Stomach (tissue), 9 donors: ENCODE data around the gene SH3D21. TPM values are rescaled to one million over a fixed set of nuclear protein-coding genes. Genes with fewer than 3 reads are reported as not detected.

ENCODE experiments used
- DNase-seq, 2 donors: peaks; one replicate each; pipeline versions ENCODE4 v3.0.0 to v3.0.0-alpha.2; 2013 to 2019
- H3K27ac ChIP-seq, 5 donors: fragments of 200-600 bp in 4 of 5; sonication (generic) in 4 of 5; one replicate each; pipeline ENCODE4 v1.5.1; 2013 to 2019; ENCODE audit warnings: mild to moderate bottlenecking in 1 of 5, moderate library complexity in 1 of 5
- H3K27me3 ChIP-seq, 3 donors: fragments of 200-600 bp; sonication (generic); one replicate each; pipeline ENCODE4 v1.5.1; 2017 to 2019; ENCODE audit warnings: mixed run types in 1 of 3
- H3K36me3 ChIP-seq, 4 donors: fragments of 200-600 bp; sonication (generic); 1 replicate in 3 of 4; 2 replicates in 1 of 4; pipeline ENCODE4 v1.5.1; 2016 to 2019
- H3K4me1 ChIP-seq, 4 donors: fragments of 200-600 bp; sonication (generic); one replicate each; pipeline ENCODE4 v1.5.1; 2016 to 2019
- H3K4me3 ChIP-seq, 4 donors: fragments of 200-600 bp; sonication (generic) in 3 of 4; one replicate each; pipeline ENCODE4 v1.5.1; 2016 to 2019; ENCODE audit warnings: mild to moderate bottlenecking in 1 of 4
- H3K9me3 ChIP-seq, 4 donors: fragments of 200-600 bp; sonication (generic); one replicate each; pipeline ENCODE4 v1.5.1; 2016 to 2019
- CTCF ChIP-seq, 7 experiments: fragments of 450-650 bp in 4 of 7; fragments of 200-600 bp in 3 of 7; sonication (generic) in 3 of 7; IDR thresholded peaks; one replicate each; pipeline ENCODE4 v1.5.1; 2016 to 2019; ENCODE audit warnings: antibody characterized with exemption in 7 of 7, control low read depth in 2 of 7, mild to moderate bottlenecking in 1 of 7
- EP300 ChIP-seq: sonication (generic); formaldehyde crosslinking; IDR thresholded peaks from one replicate; pipeline ENCODE4 v1.6.1; 2017; ENCODE audit warnings: antibody characterized with exemption
- POLR2A ChIP-seq, 4 donors: fragments of 450-650 bp; IDR thresholded peaks; one replicate each; pipeline ENCODE4 v1.6.1; 2016; ENCODE audit warnings: antibody characterized with exemption in 4 of 4, control low read depth in 2 of 4, mild to moderate bottlenecking in 1 of 4, moderate library complexity in 1 of 4
- POLR2AphosphoS5 ChIP-seq, 3 donors: sonication (generic); formaldehyde crosslinking; IDR thresholded peaks; one replicate each; pipeline ENCODE4 v1.6.1; 2016; ENCODE audit warnings: antibody characterized with exemption in 3 of 3
- WGBS, 5 donors: extraction: QIAGEN DNeasy Blood & Tissue Kit in 3 of 5; methylation state at CpG; one replicate each; pipeline versions ENCODE4 v1.1.5 to v1.1.7; 2013 to 2018; 5-methylcytosine and 5-hydroxymethylcytosine counted together
- intact Hi-C: fragments of 100-400 bp; cut with DNase I; formaldehyde crosslinking; loops from one replicate; pipeline ENCODE4 v1.15.1; 2023; ENCODE audit warnings: low total_unique reads
- polyA plus RNA-seq, 3 donors: library from polyadenylated mRNA; stranded (reverse); fragments of 200-250 nt; gene quantifications; one replicate each; pipeline ENCODE4 v1.2.3, GENCODE V29; 2013
- total RNA-seq, 5 donors: library from RNA; depleted of rRNA; stranded (reverse); fragments of >200 nt; gene quantifications; one replicate each; pipeline versions ENCODE4 v1.1.0 to v1.2.3, GENCODE V29; 2014 to 2016
- donor health status: healthy with polysubstance abuse.
- donor health status: Bipolar disorder and iron deficiency.
- donor health status: healthy.

SH3D21 gene
- total and polyA plus RNA-seq, 8 donors: 0.76 to 120 (median 3.5) TPM; not detected in 1

DNA sequence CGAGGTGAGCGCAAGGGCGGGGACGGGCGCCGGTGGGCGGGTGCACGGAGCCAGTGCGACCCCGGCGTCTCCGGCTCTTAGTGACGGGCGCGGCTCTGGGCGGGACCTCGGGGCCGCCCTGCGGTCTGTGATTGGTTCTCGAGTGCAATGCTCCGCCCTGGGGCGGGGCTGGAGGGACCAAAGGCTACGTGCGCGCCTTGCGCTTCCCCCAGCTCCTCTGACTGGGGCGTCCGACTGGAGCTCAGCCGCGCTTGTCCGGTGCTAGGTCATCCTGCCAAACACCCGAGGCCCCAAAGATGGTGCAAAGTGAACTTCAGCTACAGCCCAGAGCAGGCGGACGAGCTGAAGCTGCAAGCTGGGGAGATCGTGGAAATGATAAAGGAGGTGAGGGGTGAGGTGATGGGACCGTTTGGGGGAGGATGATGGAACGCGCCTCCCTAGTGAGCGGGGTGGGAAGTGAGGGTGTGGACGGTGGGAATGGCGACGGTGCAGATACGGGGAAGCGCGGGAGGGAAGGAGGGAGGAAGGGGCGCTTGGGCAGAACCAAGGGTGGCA is 811 bp downstream of the SH3D21 start:
- peak; percentile 92 to 98 for DNase-seq
- intact Hi-C loops: no loop called here
- no peaks in the 10 kb centered on the region for H3K27me3 ChIP-seq
- H3K4me1 ChIP-seq: peaks cover 10 to 27% (median 23%) of the 10 kb centered on the region in 4 donors
- WGBS, 5 donors: 2 to 3% (median 2%) methylated on average over 26 to 46 of the region's 46 CpGs
- no peaks in the 10 kb centered on the region for H3K9me3 ChIP-seq
- H3K36me3 ChIP-seq: peaks cover 23 to 41% (median 29%) of the 10 kb centered on the region in 4 donors
- H3K4me3 ChIP-seq: peak overlapping the region; percentile 54 to 84 (median 75)
- H3K27ac ChIP-seq: peak overlapping the region; percentile 81 to 88 (median 86)
- TF ChIP-seq POLR2AphosphoS5 (IDR thresholded peaks at IDR 0.05): peak; percentile 22 to 82 (median 77)
- TF ChIP-seq EP300: no peak

GRCh38 chr1:36307601-36308330 is 1.6 kb downstream of the SH3D21 start:
- H3K27ac ChIP-seq: peak overlapping the region in 2 of 5 donors; percentile 86 to 88
- TF ChIP-seq POLR2A (IDR thresholded peaks at IDR 0.05) (no peak), EP300 (no peak), POLR2AphosphoS5 (IDR thresholded peaks at IDR 0.05) (no peak), CTCF (IDR thresholded peaks at IDR 0.05) (no peak)
- peaks cover 10 to 27% (median 23%) of the 10 kb centered on the region in 4 donors for H3K4me1 ChIP-seq
- peak overlapping the region; percentile 54 to 84 (median 75) for H3K4me3 ChIP-seq
- WGBS, 5 donors: 81 to 94% (median 92%) methylated on average over 8 to 10 of the region's 10 CpGs
- H3K27me3 ChIP-seq: no peaks in the 10 kb centered on the region
- peaks cover 17 to 34% (median 21%) of the 10 kb centered on the region in 4 donors for H3K36me3 ChIP-seq
- intact Hi-C loops: no loop called here
- H3K9me3 ChIP-seq: no peaks in the 10 kb centered on the region
- no peak for DNase-seq

GRCh38 chr1:36309397-36309796 is 3.2 kb downstream of the SH3D21 start:
- WGBS, 5 donors: 95 to 99% (median 97%) methylated on average over 7 of the region's 7 CpGs
- TF ChIP-seq EP300 (no peak), POLR2A (IDR thresholded peaks at IDR 0.05) (no peak), POLR2AphosphoS5 (IDR thresholded peaks at IDR 0.05) (no peak), CTCF (IDR thresholded peaks at IDR 0.05) (no peak)
- DNase-seq: no peak
- Histone ChIP-seq H3K27me3 (no peaks in the 10 kb centered on the region), H3K9me3 (no peaks in the 10 kb centered on the region), H3K27ac (no peak overlapping the region), H3K4me1 (peaks cover 10 to 27% (median 23%) of the 10 kb centered on the region in 4 donors), H3K36me3 (peaks cover 2 to 17% (median 5%) of the 10 kb centered on the region in 4 donors), H3K4me3 (no peak overlapping the region)
- intact Hi-C loops: no loop called here

DNA sequence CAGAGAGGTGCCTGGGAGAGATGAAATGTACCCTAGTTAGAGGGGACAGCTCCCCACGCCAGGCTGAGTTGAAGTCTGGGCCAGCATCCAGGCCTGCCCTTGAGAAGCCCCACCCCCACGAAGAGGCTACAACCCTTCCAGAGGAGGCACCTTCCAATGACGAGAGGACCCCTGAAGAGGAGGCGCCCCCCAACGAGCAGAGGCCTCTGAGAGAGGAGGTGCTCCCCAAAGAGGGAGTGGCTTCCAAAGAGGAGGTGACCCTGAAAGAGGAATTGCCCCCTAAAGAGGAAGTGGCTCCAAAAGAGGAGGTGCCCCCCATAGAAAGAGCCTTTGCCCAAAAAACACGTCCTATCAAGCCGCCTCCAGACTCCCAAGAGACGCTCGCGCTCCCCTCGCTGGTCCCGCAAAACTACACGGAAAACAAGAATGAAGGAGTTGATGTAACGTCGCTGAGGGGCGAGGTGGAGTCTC is 14.2 kb downstream of the SH3D21 start:
- DNase-seq: peak in 1 of 2 donors; percentile 50
- H3K9me3 ChIP-seq: no peaks in the 10 kb centered on the region
- H3K4me3 ChIP-seq: peak overlapping the region; percentile 39 to 85 (median 72)
- no peaks in the 10 kb centered on the region for H3K36me3 ChIP-seq
- 27 to 60% (median 36%) methylated on average over 16 of the region's 16 CpGs for WGBS, 5 donors
- H3K27me3 ChIP-seq: peaks cover 0 to 18% (median 7%) of the 10 kb centered on the region in 3 donors
- intact Hi-C loops: no loop called here
- TF ChIP-seq POLR2A (IDR thresholded peaks at IDR 0.05): no peak
- TF ChIP-seq CTCF (IDR thresholded peaks at IDR 0.05): no peak
- no peak for TF ChIP-seq POLR2AphosphoS5 (IDR thresholded peaks at IDR 0.05)
- no peak for TF ChIP-seq EP300
- H3K4me1 ChIP-seq: peaks cover 34 to 42% (median 39%) of the 10 kb centered on the region in 4 donors
- H3K27ac ChIP-seq: peak overlapping the region in 4 of 5 donors; percentile 80 to 93 (median 90)
